GM19025 (cell line): ENCODE measurements around the gene HOXC4.
"Not testable (repeated sequence)": the region's sequence is repeated elsewhere in the genome, so short reads cannot be mapped to it uniquely, and the experiment has no call there.

Experiments used
- ATAC-seq: cut with Tn5 transposase; IDR thresholded peaks from one replicate; pipeline ENCODE4 v1.9.1; 2021; ENCODE audit warnings: mild to moderate bottlenecking, low read depth, moderate library complexity; ENCODE audit not compliant: unreplicated experiment

The HOXC4 gene

GRCh38 chr12:54039417-54040147 lies 14.1 kb upstream of the HOXC4 start:
- no peak for ATAC-seq

GRCh38 chr12:54040148-54040494 lies 13.5 kb upstream of the HOXC4 start:
- ATAC-seq, result no peak

GRCh38 chr12:54040648-54041047 lies 13.0 kb upstream of the HOXC4 start:
- ATAC-seq, result no peak

GRCh38 chr12:54041097-54041690 lies 12.4 kb upstream of the HOXC4 start:
- no peak for ATAC-seq

- not testable (repeated sequence) for ATAC-seq
Observed at GRCh38 chr12:54042033-54042432, 11.6 kb upstream of the HOXC4 start.

GRCh38 chr12:54042970-54043853 lies 10.4 kb upstream of the HOXC4 start:
- no peak for ATAC-seq

- ATAC-seq, result no peak
Observed at GRCh38 chr12:54044425-54045103, 9.1 kb upstream of the HOXC4 start.

- no peak for ATAC-seq
Observed at GRCh38 chr12:54045401-54045800, 8.2 kb upstream of the HOXC4 start.

GRCh38 chr12:54045868-54046521 lies 7.6 kb upstream of the HOXC4 start:
- no peak for ATAC-seq

- ATAC-seq, result no peak
Observed at GRCh38 chr12:54046809-54047159, 6.9 kb upstream of the HOXC4 start.

- no peak for ATAC-seq
Observed at GRCh38 chr12:54047160-54047963, 6.3 kb upstream of the HOXC4 start.

GRCh38 chr12:54047964-54048303 lies 5.7 kb upstream of the HOXC4 start:
- ATAC-seq, result no peak

GRCh38 chr12:54048406-54049093 lies 5.1 kb upstream of the HOXC4 start:
- ATAC-seq, result no peak

GRCh38 chr12:54049108-54049507 lies 4.5 kb upstream of the HOXC4 start:
- no peak for ATAC-seq

GRCh38 chr12:54050482-54050810 lies 3.2 kb upstream of the HOXC4 start:
- no peak for ATAC-seq

- ATAC-seq, result no peak
Observed at GRCh38 chr12:54051026-54051842, 2.4 kb upstream of the HOXC4 start.

- no peak for ATAC-seq
Observed at GRCh38 chr12:54051874-54052437, 1.7 kb upstream of the HOXC4 start.

- no peak for ATAC-seq
Observed at GRCh38 chr12:54052438-54053002, 1.1 kb upstream of the HOXC4 start.
